NCI-H460 (cell line): Measurements from ENCODE around the gene TXNDC11. TPM values are rescaled to one million over a fixed set of nuclear protein-coding genes. Genes with fewer than 3 reads are reported as not detected.

ENCODE experiments used
- DNase-seq: peaks from one replicate; pipeline ENCODE4 v3.0.0-alpha.2; 2016; ENCODE audit warnings: low read depth; ENCODE audit errors: extremely low read depth
- total RNA-seq: library from RNA; depleted of rRNA; stranded (reverse); fragments of >200 nt; shearing (Covaris generic); gene quantifications from 2 replicates; pipeline ENCODE4 v1.2.3, GENCODE V29; 2014

TXNDC11 gene
- total RNA-seq, 1 experiment from 2014 or later = 32.9 TPM

- DNase-seq = no peak
These were observed 17.2 kb downstream of the TXNDC11 start for GRCh38 chr16:11725457-11725856.

GRCh38 chr16:11722468-11722808 lies 20.2 kb downstream of the TXNDC11 start:
- no peak for DNase-seq

GRCh38 chr16:11721781-11722467 lies 20.7 kb downstream of the TXNDC11 start:
- no peak for DNase-seq

GRCh38 chr16:11719762-11720161 lies 22.9 kb downstream of the TXNDC11 start:
- DNase-seq = no peak

GRCh38 chr16:11719171-11719570 lies 23.5 kb downstream of the TXNDC11 start:
- DNase-seq = no peak

- DNase-seq = no peak
These were observed 24.8 kb downstream of the TXNDC11 start for GRCh38 chr16:11717811-11718210.

- DNase-seq = no peak
These were observed 26.3 kb downstream of the TXNDC11 start for GRCh38 chr16:11716336-11716735.

GRCh38 chr16:11715246-11715947 lies 27.3 kb downstream of the TXNDC11 start:
- DNase-seq = no peak

- DNase-seq = no peak
These were observed 30.5 kb downstream of the TXNDC11 start for GRCh38 chr16:11712122-11712521.

- DNase-seq = no peak
These were observed 31.0 kb downstream of the TXNDC11 start for GRCh38 chr16:11711662-11712061.

- DNase-seq = no peak
These were observed 34.2 kb downstream of the TXNDC11 start for GRCh38 chr16:11708421-11708820.

- no peak for DNase-seq
These were observed 34.9 kb downstream of the TXNDC11 start for GRCh38 chr16:11707679-11708197.

- no peak for DNase-seq
These were observed 36.4 kb downstream of the TXNDC11 start for GRCh38 chr16:11706180-11706742.

GRCh38 chr16:11705311-11706025 lies 37.2 kb downstream of the TXNDC11 start:
- no peak for DNase-seq

- DNase-seq = no peak
These were observed 42.2 kb downstream of the TXNDC11 start for GRCh38 chr16:11700264-11701029.

GRCh38 chr16:11699234-11699894 lies 43.3 kb downstream of the TXNDC11 start:
- DNase-seq = no peak

GRCh38 chr16:11698271-11698689 lies 44.4 kb downstream of the TXNDC11 start:
- no peak for DNase-seq

GRCh38 chr16:11697319-11697718 lies 45.3 kb downstream of the TXNDC11 start:
- no peak for DNase-seq

GRCh38 chr16:11696266-11697012 lies 46.2 kb downstream of the TXNDC11 start:
- no peak for DNase-seq
